Upper lobe of left lung (tissue), 6 donors: Measurements from ENCODE around the gene MYO16. TPM values are rescaled to one million over a fixed set of nuclear protein-coding genes. Genes with fewer than 3 reads are reported as not detected.
A peak's percentile ranks its signal among the peaks of the same experiment; 100 is the strongest.

Source experiments
- ATAC-seq, 2 donors: fragments of 200-7000 bp; cut with Tn5 transposase; one replicate each; pipeline ENCODE4 v1.9.1; 2022; ENCODE audit warnings: mild to moderate bottlenecking in 2 of 2, moderate library complexity in 2 of 2; ENCODE audit not compliant: low FRiP score in 2 of 2
- DNase-seq, 2 donors: peaks; one replicate each; pipeline ENCODE4 v3.0.0-alpha.2; 2019 to 2020
- H3K27ac ChIP-seq, 4 donors: fragments of 200-600 bp; sonication (generic); one replicate each; pipeline ENCODE4 v1.5.1; 2016 to 2019
- H3K27me3 ChIP-seq, 4 donors: fragments of 200-600 bp; sonication (generic); one replicate each; pipeline ENCODE4 v1.5.1; 2017 to 2019
- H3K36me3 ChIP-seq, 4 donors: fragments of 200-600 bp; sonication (generic); one replicate each; pipeline ENCODE4 v1.5.1; 2016 to 2019
- H3K4me1 ChIP-seq, 4 donors: fragments of 200-600 bp; sonication (generic); one replicate each; pipeline ENCODE4 v1.5.1; 2018 to 2019
- H3K4me3 ChIP-seq, 4 donors: fragments of 200-600 bp; sonication (generic); one replicate each; pipeline ENCODE4 v1.5.1; 2017 to 2019; ENCODE audit warnings: mild to moderate bottlenecking in 2 of 4, moderate library complexity in 1 of 4
- H3K9me3 ChIP-seq, 4 donors: fragments of 200-600 bp; sonication (generic); one replicate each; pipeline ENCODE4 v1.5.1; 2018 to 2019
- CTCF ChIP-seq, 6 experiments: fragments of 450-650 bp in 4 of 6; fragments of 200-600 bp in 2 of 6; sonication (generic) in 2 of 6; IDR thresholded peaks; one replicate each; pipeline ENCODE4 v1.5.1; 2016 to 2019; ENCODE audit warnings: antibody characterized with exemption in 6 of 6
- EP300 ChIP-seq, 4 donors: sonication (generic); formaldehyde crosslinking; IDR thresholded peaks; one replicate each; pipeline ENCODE4 v1.5.1; 2017; ENCODE audit warnings: antibody characterized with exemption in 4 of 4, control low read depth in 2 of 4
- POLR2A ChIP-seq, 4 donors: fragments of 450-650 bp; IDR thresholded peaks; one replicate each; pipeline ENCODE4 v1.5.1; 2016 to 2017; ENCODE audit warnings: antibody characterized with exemption in 4 of 4, mild to moderate bottlenecking in 2 of 4
- POLR2AphosphoS5 ChIP-seq, 2 donors: sonication (generic); formaldehyde crosslinking; IDR thresholded peaks; one replicate each; pipeline ENCODE4 v1.5.1; 2017; ENCODE audit warnings: antibody characterized with exemption in 2 of 2
- WGBS, 2 donors: methylation state at CpG; one replicate each; pipeline ENCODE4 v1.1.5; 2017 to 2018; 5-methylcytosine and 5-hydroxymethylcytosine counted together
- total RNA-seq, 6 donors: library from RNA; depleted of rRNA in 4 of 6; stranded (reverse); fragments of >200 nt in 4 of 6; gene quantifications; one replicate each; pipeline versions ENCODE4 v1.1.0 to v1.2.1, GENCODE V29; 2016 to 2021
- donor health status: DM: no; HTN: no; CAD: no; lungs with moderate emphysema.
- donor health status: DM: no; HTN: yes; CAD: no; lungs with severe emphysema.

Gene MYO16
- total RNA-seq, 6 donors from 2014 or later: under 0.01 to 0.55 (median 0.20) TPM; not detected in 1

- no peak for TF ChIP-seq POLR2A (IDR thresholded peaks at IDR 0.05)
- peak in 1 of 4 donors; percentile 30 for TF ChIP-seq EP300 (IDR thresholded peaks at IDR 0.05)
- peak in 1 of 2 donors; percentile 64 for DNase-seq
- peaks cover 6 to 24% (median 11%) of the 10 kb centered on the region in 4 donors for H3K4me1 ChIP-seq
- no peaks in the 10 kb centered on the region for H3K36me3 ChIP-seq
- no peak overlapping the region for H3K4me3 ChIP-seq
- peak; percentile 20 to 52 for ATAC-seq
- 62 to 67% methylated on average over 16 of the region's 16 CpGs for WGBS, 2 donors
- H3K9me3 ChIP-seq: no peaks in the 10 kb centered on the region
- H3K27me3 ChIP-seq: no peaks in the 10 kb centered on the region
- peak overlapping the region; percentile 31 to 67 (median 60) for H3K27ac ChIP-seq
Measured at GRCh38 chr13:109156181-109156935, 526.9 kb downstream of the MYO16 start.

GRCh38 chr13:109157275-109157674 lies 527.9 kb downstream of the MYO16 start:
- no peaks in the 10 kb centered on the region for H3K27me3 ChIP-seq
- WGBS, 2 donors: 36 to 73% methylated on average over 5 of the region's 5 CpGs
- peaks cover 6 to 24% (median 11%) of the 10 kb centered on the region in 4 donors for H3K4me1 ChIP-seq
- H3K27ac ChIP-seq: peak overlapping the region; percentile 13 to 67 (median 46)
- H3K9me3 ChIP-seq: no peaks in the 10 kb centered on the region
- no peak for TF ChIP-seq POLR2A (IDR thresholded peaks at IDR 0.05)
- no peak for TF ChIP-seq CTCF (IDR thresholded peaks at IDR 0.05)
- TF ChIP-seq POLR2AphosphoS5 (IDR thresholded peaks at IDR 0.05): no peak
- no peak for TF ChIP-seq EP300 (IDR thresholded peaks at IDR 0.05)
- ATAC-seq (peak in 1 of 2 donors; percentile 6), DNase-seq (no peak)
- no peaks in the 10 kb centered on the region for H3K36me3 ChIP-seq
- H3K4me3 ChIP-seq: no peak overlapping the region

GRCh38 chr13:109158383-109158782 lies 529.0 kb downstream of the MYO16 start:
- no peaks in the 10 kb centered on the region for H3K27me3 ChIP-seq
- H3K36me3 ChIP-seq: no peaks in the 10 kb centered on the region
- WGBS, 2 donors: 92 to 100% methylated on average over 3 of the region's 3 CpGs
- no peak for DNase-seq
- no peak for TF ChIP-seq POLR2AphosphoS5 (IDR thresholded peaks at IDR 0.05)
- no peak for TF ChIP-seq POLR2A (IDR thresholded peaks at IDR 0.05)
- TF ChIP-seq CTCF (IDR thresholded peaks at IDR 0.05): no peak
- no peak for TF ChIP-seq EP300 (IDR thresholded peaks at IDR 0.05)
- H3K9me3 ChIP-seq: no peaks in the 10 kb centered on the region
- peaks cover 6 to 24% (median 11%) of the 10 kb centered on the region in 4 donors for H3K4me1 ChIP-seq
- H3K4me3 ChIP-seq: no peak overlapping the region
- ATAC-seq: no peak
- H3K27ac ChIP-seq: no peak overlapping the region

GRCh38 chr13:109159650-109160309 lies 530.4 kb downstream of the MYO16 start:
- peaks cover 0 to 17% (median 9%) of the 10 kb centered on the region in 4 donors for H3K4me1 ChIP-seq
- no peak overlapping the region for H3K27ac ChIP-seq
- H3K9me3 ChIP-seq: no peaks in the 10 kb centered on the region
- H3K4me3 ChIP-seq: no peak overlapping the region
- no peaks in the 10 kb centered on the region for H3K36me3 ChIP-seq
- WGBS, 2 donors: 84 to 89% methylated on average over 14 of the region's 14 CpGs
- DNase-seq: no peak
- no peaks in the 10 kb centered on the region for H3K27me3 ChIP-seq
- no peak for TF ChIP-seq CTCF (IDR thresholded peaks at IDR 0.05)
- no peak for TF ChIP-seq EP300 (IDR thresholded peaks at IDR 0.05)
- TF ChIP-seq POLR2A (IDR thresholded peaks at IDR 0.05): no peak
- no peak for TF ChIP-seq POLR2AphosphoS5 (IDR thresholded peaks at IDR 0.05)
- no peak for ATAC-seq

- ATAC-seq (no peak), DNase-seq (no peak)
- Histone ChIP-seq H3K36me3 (no peaks in the 10 kb centered on the region), H3K27me3 (no peaks in the 10 kb centered on the region), H3K4me1 (peaks cover 0 to 13% (median 7%) of the 10 kb centered on the region in 4 donors), H3K27ac (no peak overlapping the region), H3K9me3 (no peaks in the 10 kb centered on the region), H3K4me3 (no peak overlapping the region)
- TF ChIP-seq EP300 (IDR thresholded peaks at IDR 0.05): no peak
- no peak for TF ChIP-seq POLR2A (IDR thresholded peaks at IDR 0.05)
- no peak for TF ChIP-seq CTCF (IDR thresholded peaks at IDR 0.05)
- TF ChIP-seq POLR2AphosphoS5 (IDR thresholded peaks at IDR 0.05): no peak
- 84 to 92% methylated on average over 4 of the region's 4 CpGs for WGBS, 2 donors
Measured at GRCh38 chr13:109160357-109160756, 530.9 kb downstream of the MYO16 start.
